ENCODE results near the gene MFAP1. TPM values are rescaled to one million over a fixed set of nuclear protein-coding genes. Genes with fewer than 3 reads are reported as not detected.
A peak's percentile ranks its signal among the peaks of the same experiment; 100 is the strongest.

MFAP1 gene
- total RNA-seq, 1 donor from 2014 or later: 35.7 TPM

DNA sequence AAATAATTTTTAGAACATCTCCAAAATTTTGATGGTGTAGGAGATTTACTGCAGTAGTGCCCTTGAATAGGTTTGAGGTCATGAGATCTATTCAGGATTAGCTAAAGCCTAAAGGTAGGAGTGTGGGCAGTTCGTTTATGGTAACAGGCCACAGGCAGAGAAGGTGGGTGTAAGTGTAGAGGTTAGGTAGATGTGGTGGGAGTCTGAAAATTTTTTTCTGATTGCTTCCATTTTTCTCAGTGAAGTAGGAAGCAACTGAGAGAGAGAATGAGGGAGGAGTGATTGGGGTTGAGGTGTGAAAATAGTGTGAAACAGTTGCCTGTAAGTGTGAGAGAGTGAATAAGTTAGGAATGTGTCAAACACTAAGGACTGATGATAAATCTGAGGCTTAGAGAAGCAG, 45.5 kb downstream of the MFAP1 start:
- TF ChIP-seq, protein P1, sequence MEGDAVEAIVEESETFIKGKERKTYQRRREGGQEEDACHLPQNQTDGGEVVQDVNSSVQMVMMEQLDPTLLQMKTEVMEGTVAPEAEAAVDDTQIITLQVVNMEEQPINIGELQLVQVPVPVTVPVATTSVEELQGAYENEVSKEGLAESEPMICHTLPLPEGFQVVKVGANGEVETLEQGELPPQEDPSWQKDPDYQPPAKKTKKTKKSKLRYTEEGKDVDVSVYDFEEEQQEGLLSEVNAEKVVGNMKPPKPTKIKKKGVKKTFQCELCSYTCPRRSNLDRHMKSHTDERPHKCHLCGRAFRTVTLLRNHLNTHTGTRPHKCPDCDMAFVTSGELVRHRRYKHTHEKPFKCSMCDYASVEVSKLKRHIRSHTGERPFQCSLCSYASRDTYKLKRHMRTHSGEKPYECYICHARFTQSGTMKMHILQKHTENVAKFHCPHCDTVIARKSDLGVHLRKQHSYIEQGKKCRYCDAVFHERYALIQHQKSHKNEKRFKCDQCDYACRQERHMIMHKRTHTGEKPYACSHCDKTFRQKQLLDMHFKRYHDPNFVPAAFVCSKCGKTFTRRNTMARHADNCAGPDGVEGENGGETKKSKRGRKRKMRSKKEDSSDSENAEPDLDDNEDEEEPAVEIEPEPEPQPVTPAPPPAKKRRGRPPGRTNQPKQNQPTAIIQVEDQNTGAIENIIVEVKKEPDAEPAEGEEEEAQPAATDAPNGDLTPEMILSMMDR (conservative IDR thresholded peaks at IDR 0.05; ENCODE audit: low read depth, low read length): no peak
- no peak overlapping the region for H3K4me3 ChIP-seq (ENCODE audit: low read depth, low read length)
- DNase-seq (ENCODE audit: low read depth): no peak

DNA sequence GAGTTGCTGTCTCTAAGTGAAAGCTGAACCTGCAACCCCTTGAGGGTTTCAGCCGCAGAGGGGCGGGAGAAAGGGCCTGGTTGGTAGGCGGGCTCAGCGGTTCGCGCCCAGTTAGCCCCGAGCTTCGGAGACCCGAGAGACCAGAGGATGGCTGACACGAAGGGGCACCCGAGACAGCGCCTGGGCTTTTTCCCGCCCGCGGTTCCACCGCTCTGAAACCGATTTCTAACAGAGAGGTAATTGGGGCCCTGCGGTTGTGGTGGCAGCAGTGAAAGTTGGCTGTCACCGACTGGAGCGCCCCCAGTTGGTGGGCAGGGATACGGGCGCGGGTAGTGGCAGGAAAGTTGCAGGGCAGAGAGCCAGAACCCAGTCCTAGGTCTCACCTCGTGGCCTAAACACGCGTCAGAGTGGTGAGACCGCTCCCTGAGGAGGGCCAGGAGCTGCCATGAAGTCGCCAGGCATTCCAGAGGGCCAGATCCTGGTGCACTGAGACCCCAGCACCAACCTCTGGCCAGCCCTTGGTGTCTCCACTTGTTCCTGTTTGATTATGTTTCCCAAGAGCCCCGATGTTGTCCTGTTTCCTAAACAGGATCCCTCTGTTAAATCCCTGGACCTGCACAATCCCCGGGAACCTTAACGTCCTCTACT, 47.1 kb downstream of the MFAP1 start:
- peak overlapping the region; percentile 80 for H3K4me3 ChIP-seq (ENCODE audit: low read depth, low read length)
- DNase-seq (ENCODE audit: low read depth): no peak
- TF ChIP-seq, protein P1 (conservative IDR thresholded peaks at IDR 0.05; ENCODE audit: low read depth, low read length): peak; percentile 65

DNA sequence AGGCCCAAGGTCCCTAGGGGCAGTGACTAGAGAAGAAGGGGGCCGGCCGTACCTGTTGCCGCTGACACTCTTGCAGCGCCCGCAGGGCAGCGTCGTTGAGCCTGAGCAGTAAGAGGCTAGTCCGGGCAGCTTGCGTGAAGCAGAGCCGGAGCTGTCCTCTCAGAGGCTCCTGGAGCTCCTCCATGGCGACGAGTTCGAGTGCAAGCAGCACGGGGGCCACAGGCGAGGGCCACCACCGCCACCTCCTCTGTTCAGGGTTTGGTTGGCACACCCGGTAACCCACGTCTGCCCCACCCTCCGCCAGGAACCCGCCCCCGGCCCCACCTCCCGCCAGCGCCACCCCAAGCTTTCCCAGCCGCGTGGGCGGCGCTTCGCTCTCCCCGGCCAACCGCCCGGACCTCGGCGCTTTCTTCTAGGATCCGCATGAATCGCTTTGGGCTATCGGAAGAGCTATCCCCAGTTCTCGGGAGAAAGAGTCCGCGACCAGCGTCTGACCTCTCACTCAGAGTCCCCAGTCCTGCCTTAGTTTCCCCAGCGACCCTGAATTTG, 47.7 kb downstream of the MFAP1 start, which contains the start of gene ELL3:
Gene ELL3, minus strand, starts transcription at position 249 of the 549 bp plus-strand sequence. Its CDS starts 65 bp downstream, at position 184.
- DNase-seq (ENCODE audit: low read depth): no peak
- TF ChIP-seq, protein P1 (conservative IDR thresholded peaks at IDR 0.05; ENCODE audit: low read depth, low read length): no peak
- H3K4me3 ChIP-seq (ENCODE audit: low read depth, low read length): peak within 1 kb of the TSS; percentile 80

DNA sequence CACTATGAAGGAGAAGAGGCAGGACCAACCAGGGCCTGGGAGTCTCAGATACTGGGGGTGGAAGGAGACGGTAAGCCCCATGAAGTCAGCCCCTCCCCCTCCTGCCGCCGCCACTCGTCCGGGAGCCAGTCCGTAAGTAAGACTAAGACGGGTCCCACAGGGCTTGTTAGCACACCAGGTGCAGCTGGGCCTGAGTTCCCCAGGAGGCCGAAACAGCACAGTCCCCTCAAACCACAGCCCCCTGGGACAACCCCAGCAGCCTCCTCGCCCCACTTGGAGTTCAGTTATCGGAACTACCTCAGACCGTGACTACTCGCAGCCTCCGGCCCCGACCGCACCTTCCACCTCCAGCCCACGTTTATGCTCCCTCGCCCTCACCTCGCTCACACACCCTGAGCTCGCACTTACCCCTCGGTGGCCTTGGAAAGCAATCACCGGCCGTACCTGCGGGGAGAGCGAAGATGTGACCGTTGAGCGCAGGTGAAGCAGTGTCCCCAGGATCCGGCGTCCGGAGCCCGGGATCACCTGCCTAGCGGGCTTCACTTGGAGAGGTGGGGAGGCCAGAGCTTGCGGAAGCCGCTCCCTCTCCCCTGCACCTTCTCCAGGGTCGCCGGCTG, 48.3 kb downstream of the MFAP1 start:
- H3K4me3 ChIP-seq (ENCODE audit: low read depth, low read length): peak overlapping the region; percentile 80
- TF ChIP-seq, protein P1 (conservative IDR thresholded peaks at IDR 0.05; ENCODE audit: low read depth, low read length): no peak
- DNase-seq (ENCODE audit: low read depth): no peak

DNA sequence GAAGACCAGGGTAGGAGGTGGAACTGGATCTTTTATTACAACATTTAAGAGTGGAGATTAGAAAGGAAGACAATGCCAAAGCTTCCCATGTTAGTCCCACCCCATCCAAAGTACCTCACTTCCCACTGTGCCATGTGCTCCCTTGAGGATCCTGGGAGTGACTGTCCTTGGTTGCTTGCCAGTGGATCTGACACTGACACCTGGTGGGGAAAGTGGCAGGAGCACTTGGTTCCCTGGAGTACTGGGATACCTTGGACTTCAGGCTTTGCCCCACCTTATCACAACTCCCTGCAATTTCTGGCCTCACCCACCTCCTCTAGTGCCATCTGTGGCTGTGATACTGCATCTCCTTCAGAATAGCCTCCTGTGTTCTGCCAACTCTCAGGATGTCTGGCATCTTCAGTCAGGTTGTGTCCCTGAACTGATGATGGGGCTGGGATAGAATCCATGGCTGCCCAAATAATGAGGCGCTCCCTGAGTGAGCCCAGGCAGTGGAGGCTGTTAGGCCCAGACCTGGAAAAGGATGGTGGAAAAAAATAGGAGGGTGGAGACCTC, 49.0 kb downstream of the MFAP1 start:
- TF ChIP-seq, protein P1 (conservative IDR thresholded peaks at IDR 0.05; ENCODE audit: low read depth, low read length): peak; percentile 59
- H3K4me3 ChIP-seq (ENCODE audit: low read depth, low read length): peak overlapping the region; percentile 80
- no peak for DNase-seq (ENCODE audit: low read depth)

DNA sequence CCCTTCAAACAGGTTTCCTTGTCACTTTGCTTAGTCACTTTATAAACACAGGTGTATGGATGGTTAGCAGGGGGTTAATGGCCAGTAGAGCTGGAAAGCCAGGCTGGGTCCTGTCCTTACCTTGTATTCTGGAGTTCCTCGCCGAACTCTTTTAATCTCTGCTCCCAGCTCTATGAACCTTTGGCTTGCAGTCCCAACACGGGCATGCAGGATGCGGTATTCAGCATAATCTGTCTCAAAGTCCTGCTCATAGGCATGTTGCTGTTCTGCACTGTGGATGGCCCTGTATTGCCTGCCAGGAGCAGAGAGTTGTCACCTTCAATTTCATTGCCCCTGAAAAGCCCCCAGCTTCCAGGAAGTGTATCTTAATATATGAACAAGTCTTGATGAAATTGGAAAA, 50.4 kb downstream of the MFAP1 start:
- H3K4me3 ChIP-seq (ENCODE audit: low read depth, low read length): no peak overlapping the region
- DNase-seq (ENCODE audit: low read depth): no peak
- TF ChIP-seq, protein P1 (conservative IDR thresholded peaks at IDR 0.05; ENCODE audit: low read depth, low read length): no peak
